Nephron (organoid): Measurements from ENCODE around the gene TRIM46.
"Not testable (repeated sequence)": the region's sequence is repeated elsewhere in the genome, so short reads cannot be mapped to it uniquely, and the experiment has no call there.

Experiments
- H3K27ac Mint-ChIP-seq, 3 experiments: 2 replicates each; pipeline ENCODE4 v1.8.0; 2020; ENCODE audit warnings: mixed read lengths in 3 of 3, mild to moderate bottlenecking in 2 of 3, moderate library complexity in 1 of 3
- H3K27me3 Mint-ChIP-seq: 2 replicates; pipeline ENCODE4 v1.8.0; 2021; ENCODE audit warnings: low read depth, mild to moderate bottlenecking, moderate library complexity, mixed read lengths
- H3K36me3 Mint-ChIP-seq: 2 replicates; pipeline ENCODE4 v1.8.0; 2020; ENCODE audit warnings: low read depth, mixed read lengths
- H3K4me1 Mint-ChIP-seq: 2 replicates; pipeline ENCODE4 v1.8.0; 2020; ENCODE audit warnings: mixed read lengths
- H3K4me3 Mint-ChIP-seq, 3 experiments: 2 replicates each; pipeline ENCODE4 v1.8.0; 2020; ENCODE audit warnings: mild to moderate bottlenecking in 3 of 3, mixed read lengths in 3 of 3, moderate library complexity in 2 of 3
- H3K9me3 Mint-ChIP-seq: 2 replicates; pipeline ENCODE4 v1.8.0; 2020; ENCODE audit warnings: mixed read lengths
- TF ChIP-seq, protein P1 (sequence below), 3 experiments: fragments of 200-600 bp; sonication (generic); IDR thresholded peaks; one replicate each; pipeline ENCODE4 v1.5.0; 2021; ENCODE audit warnings: antibody characterized with exemption in 3 of 3; ENCODE audit not compliant: unreplicated experiment in 3 of 3

The TRIM46 gene

DNA sequence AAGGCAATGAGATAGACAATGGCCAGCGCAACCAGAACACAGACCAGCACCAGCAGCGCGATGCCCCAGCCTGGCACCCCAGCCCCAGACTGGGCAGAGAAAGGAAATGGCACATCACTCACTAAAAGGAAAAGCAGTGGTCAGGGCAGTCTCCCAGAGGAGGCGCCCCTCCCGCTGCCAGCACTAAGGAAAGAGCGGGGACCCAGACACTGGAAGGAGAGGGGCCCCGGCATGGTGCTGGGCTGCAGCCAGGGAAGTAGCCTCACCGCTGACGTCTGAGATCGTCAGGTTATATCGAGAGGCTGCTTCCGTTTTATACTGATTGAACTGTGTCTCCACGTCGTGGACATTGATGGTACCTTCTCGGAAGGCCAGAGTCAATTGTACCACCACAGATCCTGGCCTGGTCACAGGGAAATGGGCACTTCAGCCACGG lies 13.8 kb downstream of the TRIM46 start:
- H3K9me3 Mint-ChIP-seq = peaks cover 3% of the 10 kb centered on the region
- peaks cover 7% of the 10 kb centered on the region for H3K36me3 Mint-ChIP-seq
- TF ChIP-seq, protein P1, sequence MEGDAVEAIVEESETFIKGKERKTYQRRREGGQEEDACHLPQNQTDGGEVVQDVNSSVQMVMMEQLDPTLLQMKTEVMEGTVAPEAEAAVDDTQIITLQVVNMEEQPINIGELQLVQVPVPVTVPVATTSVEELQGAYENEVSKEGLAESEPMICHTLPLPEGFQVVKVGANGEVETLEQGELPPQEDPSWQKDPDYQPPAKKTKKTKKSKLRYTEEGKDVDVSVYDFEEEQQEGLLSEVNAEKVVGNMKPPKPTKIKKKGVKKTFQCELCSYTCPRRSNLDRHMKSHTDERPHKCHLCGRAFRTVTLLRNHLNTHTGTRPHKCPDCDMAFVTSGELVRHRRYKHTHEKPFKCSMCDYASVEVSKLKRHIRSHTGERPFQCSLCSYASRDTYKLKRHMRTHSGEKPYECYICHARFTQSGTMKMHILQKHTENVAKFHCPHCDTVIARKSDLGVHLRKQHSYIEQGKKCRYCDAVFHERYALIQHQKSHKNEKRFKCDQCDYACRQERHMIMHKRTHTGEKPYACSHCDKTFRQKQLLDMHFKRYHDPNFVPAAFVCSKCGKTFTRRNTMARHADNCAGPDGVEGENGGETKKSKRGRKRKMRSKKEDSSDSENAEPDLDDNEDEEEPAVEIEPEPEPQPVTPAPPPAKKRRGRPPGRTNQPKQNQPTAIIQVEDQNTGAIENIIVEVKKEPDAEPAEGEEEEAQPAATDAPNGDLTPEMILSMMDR (IDR thresholded peaks at IDR 0.05; ENCODE audit: unreplicated experiment in 3 of 3) = no peak
- peaks cover 5% of the 10 kb centered on the region for H3K4me1 Mint-ChIP-seq
- H3K4me3 Mint-ChIP-seq = no peak overlapping the region
- H3K27me3 Mint-ChIP-seq = peaks cover 6% of the 10 kb centered on the region
- H3K27ac Mint-ChIP-seq = peak overlapping the region; percentile 90 to 96 (median 95)

DNA sequence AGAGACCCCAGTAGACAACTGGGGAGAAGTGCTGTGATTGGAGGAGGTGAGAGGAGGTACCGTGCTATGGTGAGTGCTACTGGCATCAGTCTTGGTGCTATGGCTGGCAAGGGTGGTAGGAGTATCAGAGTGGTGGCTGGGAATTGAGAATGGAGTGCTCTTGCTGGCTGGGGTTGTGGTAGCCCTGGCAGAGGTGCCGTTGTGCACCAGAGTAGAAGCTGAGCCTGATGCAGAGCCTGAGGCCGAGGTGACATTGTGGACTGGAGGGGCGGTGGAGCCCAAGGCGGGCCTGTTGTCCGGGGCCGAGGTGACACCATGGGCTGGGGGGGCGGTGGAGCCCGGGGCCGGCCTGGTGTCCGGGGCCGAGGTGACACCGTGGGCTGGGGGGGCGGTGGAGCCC lies 14.6 kb downstream of the TRIM46 start:
- H3K9me3 Mint-ChIP-seq = peaks cover 3% of the 10 kb centered on the region
- peaks cover 6% of the 10 kb centered on the region for H3K27me3 Mint-ChIP-seq
- peak overlapping the region; percentile 78 to 95 (median 95) for H3K27ac Mint-ChIP-seq
- peak overlapping the region in 1 of 3 experiments; percentile 48 for H3K4me3 Mint-ChIP-seq
- TF ChIP-seq, protein P1 (IDR thresholded peaks at IDR 0.05; ENCODE audit: unreplicated experiment in 3 of 3) = no peak
- peaks cover 5% of the 10 kb centered on the region for H3K36me3 Mint-ChIP-seq
- peaks cover 6% of the 10 kb centered on the region for H3K4me1 Mint-ChIP-seq

DNA sequence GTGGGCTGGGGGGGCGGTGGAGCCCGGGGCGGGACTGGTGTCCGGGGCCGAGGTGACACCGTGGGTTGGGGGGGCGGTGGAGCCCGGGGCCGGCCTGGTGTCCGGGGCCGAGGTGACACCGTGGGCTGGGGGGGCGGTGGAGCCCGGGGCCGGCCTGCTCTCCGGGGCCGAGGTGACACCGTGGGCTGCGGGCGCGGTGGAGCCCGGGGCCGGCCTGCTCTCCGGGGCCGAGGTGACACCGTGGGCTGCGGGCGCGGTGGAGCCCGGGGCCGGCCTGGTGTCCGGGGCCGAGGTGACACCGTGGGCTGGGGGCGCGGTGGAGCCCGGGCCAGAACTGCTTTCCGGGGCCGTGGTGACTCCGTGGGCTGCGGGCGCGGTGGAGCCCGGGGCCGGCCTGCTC lies 16.3 kb downstream of the TRIM46 start:
- H3K27ac Mint-ChIP-seq, H3K4me3 Mint-ChIP-seq, H3K27me3 Mint-ChIP-seq, H3K9me3 Mint-ChIP-seq, H3K36me3 Mint-ChIP-seq: not testable (repeated sequence)
- H3K4me1 Mint-ChIP-seq = peaks cover 19% of the 10 kb centered on the region

DNA sequence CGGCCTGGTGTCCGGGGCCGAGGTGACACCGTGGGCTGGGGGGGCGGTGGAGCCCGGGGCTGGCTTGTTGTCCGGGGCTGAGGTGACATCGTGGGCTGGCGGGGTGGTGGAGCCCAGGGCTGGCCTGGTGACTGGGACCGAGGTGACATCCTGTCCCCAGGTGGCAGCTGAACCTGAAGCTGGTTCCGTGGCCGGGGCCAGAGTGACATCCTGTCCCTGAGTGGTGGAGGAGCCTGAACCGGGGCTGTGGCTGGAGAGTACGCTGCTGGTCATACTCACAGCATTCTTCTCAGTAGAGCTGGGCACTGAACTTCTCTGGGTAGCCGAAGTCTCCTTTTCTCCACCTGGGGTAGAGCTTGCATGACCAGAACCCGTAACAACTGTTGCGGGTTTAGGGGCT lies 18.3 kb downstream of the TRIM46 start:
- H3K36me3 Mint-ChIP-seq = peaks cover 5% of the 10 kb centered on the region
- peaks cover 27% of the 10 kb centered on the region for H3K4me1 Mint-ChIP-seq
- H3K27me3 Mint-ChIP-seq = peaks cover 3% of the 10 kb centered on the region
- H3K9me3 Mint-ChIP-seq = peaks cover 3% of the 10 kb centered on the region
- TF ChIP-seq, protein P1 (IDR thresholded peaks at IDR 0.05; ENCODE audit: unreplicated experiment in 3 of 3) = no peak
- H3K4me3 Mint-ChIP-seq = peak overlapping the region; percentile 62 to 69 (median 63)
- peak overlapping the region; percentile 84 to 98 (median 93) for H3K27ac Mint-ChIP-seq

DNA sequence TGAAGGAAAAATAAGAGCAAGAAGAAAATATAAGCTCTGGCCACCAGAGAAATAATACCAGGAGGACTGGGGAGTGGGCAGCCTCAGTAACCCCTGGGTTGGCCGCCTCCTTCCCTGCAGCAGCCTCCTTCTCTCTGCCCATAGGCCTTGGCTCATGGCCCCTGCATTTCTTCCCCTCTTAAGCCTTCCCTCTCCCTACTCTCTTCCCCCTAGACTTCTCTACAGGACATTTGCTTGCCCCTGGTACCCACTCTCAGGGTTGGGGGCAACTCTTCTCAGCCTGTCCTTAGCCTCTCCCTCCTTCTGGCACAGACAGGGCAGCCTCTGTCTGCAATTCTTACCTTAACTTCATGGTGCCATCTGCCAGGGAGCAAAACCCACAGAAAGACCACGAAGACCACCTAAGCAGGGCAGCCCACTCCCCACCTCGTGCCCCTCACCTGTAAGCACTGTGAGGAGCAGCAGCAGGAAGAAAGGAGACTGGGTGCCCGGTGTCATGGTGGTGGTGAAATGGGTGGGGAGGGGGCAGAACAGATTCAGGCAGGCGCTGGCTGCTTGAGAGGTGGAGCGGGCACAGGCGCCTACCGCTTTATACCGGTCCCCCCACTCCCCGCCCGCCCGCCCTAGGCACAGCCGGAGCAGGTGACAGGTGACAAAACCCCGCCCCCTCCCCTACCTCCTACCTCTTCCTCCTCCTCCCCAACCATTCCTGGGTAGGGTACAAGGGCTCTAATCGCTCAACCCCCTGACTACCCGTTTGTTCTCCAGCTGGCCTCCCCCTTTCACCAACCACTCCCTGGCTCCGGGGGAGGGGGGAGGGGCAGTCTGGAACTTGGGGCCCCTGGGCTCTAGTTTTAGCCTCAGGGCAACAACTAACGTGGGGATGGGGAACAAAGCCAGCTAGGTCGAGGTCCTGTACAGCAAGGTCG lies 19.0 kb downstream of the TRIM46 start:
- Mint-ChIP-seq H3K4me3 (peak overlapping the region; percentile 89 to 91 (median 89)), H3K27me3 (peaks cover 3% of the 10 kb centered on the region), H3K36me3 (peaks cover 10% of the 10 kb centered on the region), H3K27ac (peak overlapping the region; percentile 92 to 99 (median 98)), H3K9me3 (peaks cover 3% of the 10 kb centered on the region), H3K4me1 (peaks cover 27% of the 10 kb centered on the region)
- TF ChIP-seq, protein P1 (IDR thresholded peaks at IDR 0.05; ENCODE audit: unreplicated experiment in 3 of 3) = no peak

DNA sequence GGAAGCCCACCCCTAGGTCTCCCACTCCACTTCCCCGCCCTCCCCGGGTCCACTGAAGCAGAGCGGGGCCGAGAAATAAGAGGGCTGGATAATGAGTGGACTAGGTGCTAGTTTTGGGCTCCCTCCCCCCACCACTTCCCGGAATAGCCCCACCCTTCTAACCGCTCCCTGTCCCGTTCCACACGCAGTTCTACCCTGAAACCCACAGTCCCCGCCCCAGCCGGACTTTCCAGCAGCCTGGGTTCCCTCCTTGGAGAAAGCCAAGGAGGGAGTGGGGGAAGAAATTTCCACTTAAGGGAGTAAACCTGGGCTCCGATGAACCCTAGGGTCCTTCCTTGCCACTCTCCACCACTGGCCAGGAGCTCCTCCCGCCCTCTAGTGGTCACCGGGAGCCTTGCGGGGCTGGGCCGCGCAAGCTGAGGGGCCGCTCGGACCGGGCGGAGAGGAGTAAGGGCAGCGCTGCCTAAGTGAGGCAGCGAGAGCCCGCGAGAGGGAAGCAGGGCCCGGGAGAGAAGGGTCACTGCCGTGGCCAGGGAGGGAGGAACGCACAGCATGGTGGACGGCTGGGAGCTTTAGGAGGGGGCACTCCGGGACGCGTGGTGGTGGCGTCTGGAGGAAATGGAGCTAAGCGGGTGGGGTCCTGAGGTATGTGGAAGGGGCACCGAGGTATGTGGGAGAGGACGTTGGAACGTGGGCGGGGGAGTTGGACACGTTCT lies 19.8 kb downstream of the TRIM46 start:
- Mint-ChIP-seq H3K4me3 (peak overlapping the region; percentile 89 to 91 (median 89)), H3K36me3 (peaks cover 18% of the 10 kb centered on the region), H3K27me3 (no peaks in the 10 kb centered on the region), H3K9me3 (no peaks in the 10 kb centered on the region), H3K27ac (peak overlapping the region; percentile 92 to 99 (median 98)), H3K4me1 (peaks cover 22% of the 10 kb centered on the region)
- TF ChIP-seq, protein P1 (IDR thresholded peaks at IDR 0.05; ENCODE audit: unreplicated experiment in 3 of 3) = peak; percentile 98 to 99 (median 99)

DNA sequence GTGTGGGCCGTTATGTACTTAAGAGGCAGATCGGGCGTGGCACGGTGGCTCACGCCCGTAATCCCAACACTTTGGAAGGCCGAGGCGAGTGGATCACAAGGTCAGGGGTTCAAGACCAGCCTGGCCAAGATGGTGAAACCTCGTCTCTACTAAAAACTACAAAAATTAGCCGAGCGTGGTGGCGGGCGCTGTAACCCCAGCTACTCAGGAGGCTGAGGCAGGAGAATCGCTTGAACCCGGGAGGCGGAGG lies 20.3 kb downstream of the TRIM46 start:
- H3K4me3 Mint-ChIP-seq = peak overlapping the region; percentile 89 to 91 (median 89)
- not testable (repeated sequence) for H3K9me3 Mint-ChIP-seq, H3K27me3 Mint-ChIP-seq
- H3K36me3 Mint-ChIP-seq = peaks cover 18% of the 10 kb centered on the region
- peak overlapping the region; percentile 92 to 99 (median 98) for H3K27ac Mint-ChIP-seq
- H3K4me1 Mint-ChIP-seq = peaks cover 22% of the 10 kb centered on the region
